Right renal pelvis (tissue), 4 donors: Measurements from ENCODE around the gene POC5. TPM values are rescaled to one million over a fixed set of nuclear protein-coding genes. Genes with fewer than 3 reads are reported as not detected.
"Not testable (repeated sequence)": the region's sequence is repeated elsewhere in the genome, so short reads cannot be mapped to it uniquely, and the experiment has no call there.

Source experiments
- DNase-seq, 4 donors: peaks; one replicate each; pipeline ENCODE4 v3.0.0-alpha.2; 2013; ENCODE audit warnings: low read depth in 4 of 4, low spot score in 3 of 4, missing footprints in 1 of 4
- polyA plus RNA-seq, 4 donors: library from polyadenylated mRNA; unstranded; fragments of 120-200 nt; gene quantifications; one replicate each; pipeline ENCODE4 v1.2.1, GENCODE V29; 2013; ENCODE audit not compliant: insufficient read length in 4 of 4

The POC5 gene
- polyA plus RNA-seq, 4 donors = 13.6 to 19.4 (median 17.3) TPM

DNA sequence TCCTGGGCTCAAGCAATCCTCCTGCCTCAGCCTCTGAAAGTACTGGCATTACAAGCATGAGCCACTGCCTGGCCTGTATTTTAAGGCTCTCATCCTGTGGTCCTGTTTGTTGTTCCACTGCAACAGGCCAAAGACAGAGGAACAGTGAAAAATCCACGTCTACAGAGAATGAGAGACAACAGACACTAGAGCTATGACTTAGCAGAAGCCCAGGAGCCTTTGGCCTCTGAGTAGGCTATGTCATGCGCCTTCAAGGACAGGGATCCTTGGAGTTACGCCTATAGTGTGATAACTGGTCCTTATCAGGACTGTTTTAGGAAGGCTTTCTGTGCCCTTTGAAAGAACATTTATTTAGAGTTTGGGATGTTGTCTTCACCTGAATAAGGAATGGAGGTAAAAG is 10.5 kb downstream of the POC5 start:
- no peak for DNase-seq

GRCh38 chr5:75706016-75706415 is 11.2 kb downstream of the POC5 start:
- no peak for DNase-seq

GRCh38 chr5:75701856-75702255 is 15.4 kb downstream of the POC5 start:
- DNase-seq = no peak

DNA sequence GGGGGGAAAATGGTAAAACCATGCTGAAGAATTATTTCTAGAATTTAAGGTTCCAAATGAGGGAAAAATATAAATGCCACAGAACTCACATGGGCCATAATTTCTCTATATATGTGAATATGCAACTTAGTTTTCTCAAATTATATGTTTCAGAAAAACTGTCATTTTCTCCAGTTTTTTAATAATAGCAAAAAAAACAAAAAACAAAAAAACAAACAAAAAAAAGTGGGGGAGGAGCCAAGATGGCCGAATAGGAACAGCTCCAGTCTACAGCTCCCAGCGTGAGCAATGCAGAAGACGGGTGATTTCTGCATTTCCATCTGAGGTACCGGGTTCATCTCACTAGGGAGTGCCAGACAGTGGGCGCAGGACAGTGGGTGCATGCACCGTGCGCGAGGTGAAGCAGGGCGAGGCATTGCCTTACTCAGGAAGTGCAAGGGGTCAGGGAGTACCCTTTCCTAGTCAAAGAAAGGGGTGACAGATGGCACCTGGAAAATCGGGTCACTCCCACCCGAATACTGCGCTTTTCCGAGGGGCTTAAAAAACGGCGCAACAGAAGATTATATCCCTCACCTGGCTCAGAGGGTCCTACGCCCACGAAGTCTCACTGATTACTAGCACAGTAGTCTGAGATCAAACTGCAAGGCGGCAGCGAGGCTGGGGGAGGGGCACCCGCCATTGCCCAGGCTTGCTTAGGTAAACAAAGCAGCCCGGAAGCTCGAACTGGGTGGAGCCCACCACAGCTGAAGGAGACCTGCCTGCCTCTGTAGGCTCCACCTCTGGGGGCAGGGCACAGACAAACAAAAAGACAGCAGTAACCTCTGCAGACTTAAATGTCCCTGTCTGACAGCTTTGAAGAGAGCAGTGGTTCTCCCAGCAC is 21.5 kb downstream of the POC5 start:
- not testable (repeated sequence) for DNase-seq

GRCh38 chr5:75694781-75695180 is 22.5 kb downstream of the POC5 start:
- DNase-seq = no peak

- no peak for DNase-seq
These were observed 26.6 kb downstream of the POC5 start for GRCh38 chr5:75690669-75691068.

DNA sequence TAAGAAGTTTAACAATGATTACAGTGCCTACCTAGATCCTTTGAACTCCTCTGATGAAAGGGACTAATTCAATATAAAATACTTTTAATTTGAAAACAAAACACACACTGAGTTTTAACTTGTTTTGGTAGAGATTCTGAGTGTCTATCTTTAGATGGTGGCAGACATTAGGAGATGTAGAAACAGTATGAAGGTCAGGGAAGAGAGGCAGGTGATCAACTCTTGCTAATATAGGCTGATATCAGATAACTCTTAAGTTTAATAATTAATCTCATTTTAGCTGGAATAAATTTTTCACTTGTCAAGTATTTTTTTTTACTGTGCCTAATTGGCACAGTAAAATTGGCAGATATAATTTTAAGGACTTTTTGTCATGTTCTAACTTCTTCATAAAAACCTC is 30.8 kb downstream of the POC5 start:
- no peak for DNase-seq

GRCh38 chr5:75685141-75685540 is 32.1 kb downstream of the POC5 start:
- DNase-seq = no peak

GRCh38 chr5:75681125-75681830 is 36.0 kb downstream of the POC5 start:
- DNase-seq = peak in 3 of 4 donors; percentile 15 to 35 (median 30)

- DNase-seq = no peak
These were observed 39.1 kb downstream of the POC5 start for GRCh38 chr5:75678155-75678554.

GRCh38 chr5:75677607-75678006 is 39.6 kb downstream of the POC5 start:
- DNase-seq = no peak

- no peak for DNase-seq
These were observed 41.5 kb downstream of the POC5 start for GRCh38 chr5:75675783-75676182.

GRCh38 chr5:75672616-75673015 is 44.6 kb downstream of the POC5 start:
- DNase-seq = no peak

GRCh38 chr5:75671506-75671905 is 45.7 kb downstream of the POC5 start:
- DNase-seq = no peak

- DNase-seq = peak in 2 of 4 donors; percentile 31 to 59
These were observed 46.7 kb downstream of the POC5 start for GRCh38 chr5:75670577-75670976.

GRCh38 chr5:75668977-75669689 is 48.1 kb downstream of the POC5 start:
- DNase-seq = no peak

GRCh38 chr5:75668445-75668844 is 48.8 kb downstream of the POC5 start:
- DNase-seq = no peak

GRCh38 chr5:75667586-75667985 is 49.7 kb downstream of the POC5 start:
- no peak for DNase-seq

DNA sequence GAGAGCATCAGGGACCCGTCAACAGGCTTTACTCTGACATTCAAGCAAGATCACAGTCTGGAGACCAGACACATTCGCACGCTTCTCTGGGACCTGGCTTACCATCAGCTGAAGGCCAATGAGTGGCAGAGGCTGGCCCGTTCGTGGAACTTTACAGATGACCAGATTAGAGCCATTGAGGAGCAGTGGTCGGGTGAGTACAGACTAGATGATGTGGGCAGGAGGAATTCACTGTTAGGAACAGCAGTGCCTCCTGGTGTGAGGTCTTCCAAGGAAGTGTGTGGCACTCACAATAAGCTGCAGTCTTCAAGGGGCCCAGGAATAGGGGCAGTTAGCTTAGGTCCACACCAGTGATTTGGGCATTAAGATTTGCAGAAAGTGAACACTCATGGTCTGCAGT is 50.4 kb downstream of the POC5 start:
- DNase-seq = no peak

DNA sequence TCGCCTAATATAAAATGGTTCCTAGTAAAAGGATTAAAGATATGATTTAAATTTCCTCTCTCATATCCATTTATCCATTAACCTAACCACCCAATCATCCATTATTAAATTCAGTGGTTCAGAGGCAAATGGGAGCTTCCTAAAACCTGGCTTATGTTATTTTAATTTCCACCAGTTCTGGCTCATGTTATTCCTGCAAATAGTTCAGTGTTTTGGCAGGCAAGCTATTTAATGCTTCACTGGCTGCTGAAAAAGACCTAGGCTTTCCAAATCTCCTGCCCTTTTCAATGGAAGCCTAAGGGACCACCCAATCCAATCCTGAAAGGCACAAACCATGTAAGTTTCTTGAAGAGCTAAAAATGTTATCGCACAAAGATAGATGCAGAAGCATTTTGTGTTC is 52.3 kb downstream of the POC5 start:
- no peak for DNase-seq

DNA sequence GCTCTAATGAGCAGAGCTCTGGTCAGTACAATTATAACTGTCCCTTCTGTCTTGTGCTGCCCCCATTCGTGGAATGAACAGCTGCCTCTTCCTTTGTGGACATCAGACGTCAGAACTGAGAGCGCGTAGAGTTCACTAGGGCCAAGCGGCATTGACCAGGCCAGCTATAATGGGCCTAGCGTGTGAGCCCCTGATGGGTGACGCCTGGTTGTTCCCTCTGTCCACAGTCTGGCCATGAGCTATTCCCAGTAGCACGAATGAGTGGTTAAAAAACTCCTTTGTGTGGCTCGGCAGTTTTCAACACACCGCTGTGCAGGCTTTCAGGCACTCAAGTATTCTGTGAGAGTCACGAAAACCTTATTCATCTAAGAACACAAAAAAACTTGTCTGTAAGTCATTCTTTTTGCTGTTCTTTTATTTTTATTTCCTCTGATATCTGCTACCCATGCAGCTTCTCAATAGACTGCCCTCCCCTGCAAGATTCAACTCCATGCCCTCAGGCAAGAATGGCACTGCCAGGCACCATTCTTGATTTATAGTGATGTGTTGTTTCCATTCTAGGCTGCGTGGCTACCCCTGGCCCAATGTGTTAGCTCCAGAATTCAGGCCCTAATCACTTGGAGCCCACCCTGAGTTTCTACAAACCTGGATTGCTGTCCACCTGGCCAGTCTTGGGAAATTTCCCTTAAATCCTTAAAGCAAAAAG is 53.5 kb downstream of the POC5 start:
- DNase-seq = no peak
